ENCODE data around the gene SLC6A3.
"Not testable (repeated sequence)": the region's sequence is repeated elsewhere in the genome, so short reads cannot be mapped to it uniquely, and the experiment has no call there.

The SLC6A3 gene

DNA sequence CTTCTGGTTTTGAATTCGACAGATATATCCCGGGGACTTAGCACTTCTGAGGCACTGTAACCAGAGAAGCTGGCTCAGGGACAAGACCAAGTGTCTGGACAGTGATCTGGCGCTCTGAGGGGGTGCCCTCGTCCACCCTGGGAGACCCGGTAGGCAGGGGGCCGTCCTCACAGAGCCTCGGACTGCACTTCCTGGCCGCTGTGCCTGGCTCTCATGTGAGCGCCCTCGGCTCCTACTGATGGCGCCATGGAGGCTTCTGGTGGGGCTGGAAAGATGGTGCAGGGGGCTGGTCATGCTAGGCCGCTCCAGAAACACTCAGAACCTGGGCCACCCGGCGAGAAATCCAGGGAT is 18.8 kb upstream of the SLC6A3 start:
- no peak for DNase-seq (ENCODE audit: low spot score)

DNA sequence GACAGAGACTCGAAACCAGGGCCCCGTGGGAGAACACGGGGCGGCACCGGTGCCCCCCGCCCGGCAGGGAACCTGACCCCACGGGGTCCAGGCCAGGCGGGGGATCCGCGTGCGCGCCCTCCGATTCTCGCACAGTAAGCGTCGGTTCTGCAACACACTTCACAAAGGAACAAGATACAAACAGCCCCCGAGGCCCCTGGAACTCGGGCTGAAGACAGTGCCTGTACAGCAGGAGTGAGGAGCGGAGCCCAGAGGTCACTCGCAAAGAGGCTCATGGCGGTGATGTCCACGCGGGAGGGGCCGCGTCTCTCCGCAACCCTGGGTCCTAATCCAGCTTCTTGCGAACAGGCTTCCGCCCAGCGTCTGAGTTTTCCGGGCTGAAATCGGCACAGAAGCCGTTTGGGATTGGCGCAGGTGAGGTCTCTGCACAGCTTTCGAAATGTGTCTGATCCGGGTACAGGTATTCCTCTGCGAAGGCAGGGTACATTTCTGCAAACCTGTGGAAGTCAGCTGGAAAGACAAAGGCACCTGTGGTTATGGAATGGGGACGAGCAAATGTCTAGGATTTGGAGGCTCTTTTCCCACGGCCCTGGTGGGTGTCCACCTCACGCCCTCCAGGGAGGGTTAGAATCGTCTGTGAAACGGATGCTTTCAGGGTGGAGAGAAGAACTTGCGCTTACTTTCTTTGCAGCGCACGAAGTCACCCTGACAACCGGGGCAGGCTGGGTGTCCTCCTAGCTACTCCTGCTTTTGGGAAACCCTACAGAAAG is 18.3 kb upstream of the SLC6A3 start:
- no peak for DNase-seq (ENCODE audit: low spot score)

DNA sequence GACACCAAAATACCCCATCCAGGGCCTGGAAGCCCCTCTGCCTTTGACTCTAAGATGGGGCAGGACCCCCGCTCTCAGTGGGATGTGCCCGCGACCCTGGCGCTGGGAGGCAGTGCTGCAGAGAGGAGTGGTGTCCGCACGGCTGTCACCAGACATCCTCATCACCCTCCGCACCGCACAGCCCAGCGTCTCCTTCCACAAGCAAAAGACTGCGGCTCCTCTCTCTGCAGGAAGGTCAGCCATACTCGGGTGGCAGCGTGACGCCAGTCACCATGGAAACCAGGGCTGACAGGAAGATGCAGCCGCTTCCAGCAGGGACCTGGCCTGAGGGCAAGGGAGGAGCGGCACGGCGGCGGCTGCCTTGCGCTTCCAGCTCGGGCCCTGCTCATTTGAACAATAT is 17.1 kb upstream of the SLC6A3 start:
- peak; percentile 9 for DNase-seq (ENCODE audit: low spot score)

DNA sequence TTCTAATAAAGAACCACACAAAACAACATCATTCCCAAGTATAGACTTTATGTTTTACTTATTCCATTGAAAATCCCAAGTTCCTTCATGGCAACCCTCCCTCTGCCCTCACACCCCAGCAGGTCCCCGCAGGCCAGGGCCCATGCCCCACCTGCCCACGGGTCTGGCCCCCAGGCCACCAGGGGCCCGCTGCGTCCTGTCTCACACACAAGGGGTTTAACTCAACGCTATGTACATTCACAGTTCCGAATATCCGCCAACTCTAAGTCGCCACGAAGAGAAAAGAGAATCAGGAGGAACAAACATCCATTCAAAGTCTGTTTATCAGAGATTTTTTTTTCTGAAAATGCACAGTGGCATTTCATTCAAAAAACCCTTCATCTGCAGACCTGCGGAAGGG is 16.2 kb upstream of the SLC6A3 start:
- no peak for DNase-seq (ENCODE audit: low spot score)

DNA sequence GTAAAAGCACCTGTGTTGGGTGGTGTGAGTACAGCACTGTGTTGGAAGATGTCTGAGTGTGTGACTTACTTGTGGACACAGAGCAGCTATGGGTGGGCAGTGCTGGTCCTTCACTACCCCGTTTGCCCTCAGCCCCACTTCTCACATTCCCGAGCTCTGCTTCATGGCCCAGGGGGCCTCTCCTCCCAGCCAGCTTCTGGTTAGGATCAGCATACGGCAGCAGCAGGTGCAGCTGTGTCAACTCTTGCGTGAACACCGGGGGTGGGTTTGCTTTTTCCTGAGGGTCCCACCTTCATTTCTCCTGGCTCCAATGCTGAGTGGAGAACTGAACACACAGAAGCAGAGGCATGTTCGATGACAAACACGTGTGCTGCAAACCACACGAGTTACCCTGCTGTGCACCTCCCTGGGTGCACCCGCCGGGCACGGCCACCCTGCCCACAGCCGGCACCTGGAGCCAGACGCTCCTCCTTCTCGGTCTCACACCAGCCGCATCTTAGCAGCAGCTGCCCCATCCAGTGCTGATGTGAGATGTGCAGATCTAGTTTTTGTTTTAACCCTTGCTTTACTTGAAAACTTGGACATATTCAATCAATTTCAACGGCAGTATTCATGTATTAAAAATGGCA is 14.9 kb upstream of the SLC6A3 start:
- DNase-seq (ENCODE audit: low spot score): no peak

DNA sequence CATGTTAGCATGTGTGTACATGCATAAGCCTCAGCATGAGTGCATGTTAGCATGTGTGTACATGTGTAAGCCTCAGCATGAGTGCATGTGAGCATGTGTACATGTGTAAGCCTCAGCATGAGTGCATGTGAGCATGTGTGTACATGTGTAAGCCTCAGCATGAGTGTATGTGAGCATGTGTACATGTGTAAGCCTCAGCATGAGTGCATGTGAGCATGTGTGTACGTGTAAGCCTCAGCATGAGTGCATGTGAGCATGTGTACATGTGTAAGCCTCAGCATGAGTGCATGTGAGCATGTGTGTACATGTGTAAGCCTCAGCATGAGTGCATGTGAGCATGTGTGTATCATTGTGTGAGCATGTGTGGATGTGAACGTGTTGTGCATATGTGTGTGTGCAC is 14.2 kb upstream of the SLC6A3 start:
- not testable (repeated sequence) for DNase-seq (ENCODE audit: low spot score)

DNA sequence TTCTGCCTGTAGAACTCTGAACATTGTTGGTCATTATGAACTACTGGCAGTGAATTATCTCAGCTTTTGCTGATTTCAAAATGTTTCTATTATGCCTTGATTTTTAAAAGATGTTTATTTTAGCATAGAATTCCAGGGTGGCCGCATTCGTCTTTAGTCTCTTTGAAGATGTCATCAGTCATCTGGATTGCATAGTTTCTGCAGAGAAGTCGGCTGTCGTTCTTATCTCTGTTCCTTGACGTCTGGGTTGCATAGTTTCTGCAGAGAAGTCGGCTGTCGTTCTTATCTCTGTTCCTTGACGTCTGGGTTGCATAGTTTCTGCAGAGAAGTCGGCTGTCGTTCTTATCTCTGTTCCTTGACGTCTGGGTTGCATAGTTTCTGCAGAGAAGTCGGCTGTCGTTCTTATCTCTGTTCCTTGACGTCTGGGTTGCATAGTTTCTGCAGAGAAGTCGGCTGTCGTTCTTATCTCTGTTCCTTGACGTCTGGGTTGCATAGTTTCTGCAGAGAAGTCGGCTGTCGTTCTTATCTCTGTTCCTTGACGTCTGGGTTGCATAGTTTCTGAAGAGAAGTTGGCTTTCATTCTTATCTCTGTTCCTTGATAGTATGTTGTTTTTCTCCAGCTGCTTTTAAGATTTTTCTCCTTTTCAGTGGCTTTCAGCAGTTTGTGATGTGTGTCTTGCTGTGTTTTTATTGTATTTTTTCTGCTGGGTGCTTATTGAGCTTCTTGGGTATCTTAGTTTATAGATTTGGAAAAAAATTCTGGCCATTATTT is 11.1 kb upstream of the SLC6A3 start:
- not testable (repeated sequence) for DNase-seq (ENCODE audit: low spot score)

DNA sequence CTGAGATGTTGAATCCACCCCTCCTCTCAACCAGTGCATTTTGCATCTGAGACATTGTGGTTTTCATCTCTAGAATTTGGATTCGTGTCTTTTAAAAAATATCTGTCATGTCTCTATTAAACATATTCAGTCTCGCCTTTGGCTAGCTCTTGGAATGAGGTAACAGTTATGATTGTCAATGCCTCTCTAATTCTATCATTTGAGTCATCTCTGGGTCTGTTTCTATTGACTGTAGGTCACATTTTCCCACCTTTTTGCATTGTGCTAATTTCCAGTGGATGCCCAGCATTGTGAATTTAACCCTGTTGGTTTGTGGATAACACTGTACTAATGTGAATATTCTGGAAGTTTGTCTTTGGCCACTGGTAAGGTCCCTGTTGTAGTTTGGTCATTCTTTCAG is 8.4 kb upstream of the SLC6A3 start:
- no peak for DNase-seq (ENCODE audit: low spot score)

DNA sequence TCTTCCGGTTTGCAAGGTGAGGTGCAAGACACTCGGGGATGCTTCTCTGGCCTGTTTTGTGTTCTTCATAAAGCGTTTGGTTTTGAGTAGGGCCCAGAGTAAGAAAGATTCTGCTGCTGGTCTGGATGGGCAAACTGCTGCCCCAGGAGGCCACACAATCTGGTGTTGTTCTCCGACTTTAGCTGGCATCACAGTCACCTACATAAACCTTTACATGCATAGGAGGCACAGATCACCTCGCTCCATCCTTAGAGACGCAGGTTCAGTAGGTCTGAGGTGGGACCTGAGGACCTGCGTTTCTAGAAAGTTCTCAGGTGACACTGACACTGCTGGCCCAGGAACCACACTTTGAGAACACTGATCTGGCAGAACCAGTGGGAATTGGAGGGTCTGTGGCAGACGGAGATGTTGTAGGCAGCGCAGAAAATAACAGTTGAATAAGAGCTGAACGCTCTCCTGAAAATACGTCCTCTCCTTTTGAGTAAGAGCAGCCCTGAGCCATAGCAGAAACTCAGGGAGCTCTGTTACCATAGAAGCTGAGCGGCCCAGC is 3.9 kb upstream of the SLC6A3 start:
- no peak for DNase-seq (ENCODE audit: low spot score)

DNA sequence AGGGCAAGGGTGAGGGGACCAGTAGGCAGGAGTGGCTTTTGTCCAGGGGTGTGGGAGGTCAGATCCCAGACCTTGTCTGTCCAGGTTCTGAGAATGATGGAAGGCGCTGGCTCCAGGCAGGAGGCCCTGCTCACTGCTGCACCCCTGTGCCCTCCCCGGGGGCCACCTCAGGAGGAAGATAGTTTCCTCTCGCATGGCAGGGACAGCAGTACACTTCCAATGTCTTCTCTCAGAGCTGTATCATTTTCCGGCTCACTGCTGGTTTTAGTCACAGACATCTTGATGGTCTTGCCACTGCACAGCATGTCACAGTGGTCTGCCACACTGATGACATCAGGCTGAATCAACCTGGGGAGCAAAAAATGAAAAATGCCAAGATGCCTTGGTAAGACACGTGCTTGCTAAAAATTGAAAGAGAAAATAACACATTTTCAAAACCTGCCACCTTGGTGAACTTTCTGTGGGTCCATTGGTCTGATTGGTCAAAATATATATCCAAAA is 3.3 kb upstream of the SLC6A3 start:
- DNase-seq (ENCODE audit: low spot score): no peak

DNA sequence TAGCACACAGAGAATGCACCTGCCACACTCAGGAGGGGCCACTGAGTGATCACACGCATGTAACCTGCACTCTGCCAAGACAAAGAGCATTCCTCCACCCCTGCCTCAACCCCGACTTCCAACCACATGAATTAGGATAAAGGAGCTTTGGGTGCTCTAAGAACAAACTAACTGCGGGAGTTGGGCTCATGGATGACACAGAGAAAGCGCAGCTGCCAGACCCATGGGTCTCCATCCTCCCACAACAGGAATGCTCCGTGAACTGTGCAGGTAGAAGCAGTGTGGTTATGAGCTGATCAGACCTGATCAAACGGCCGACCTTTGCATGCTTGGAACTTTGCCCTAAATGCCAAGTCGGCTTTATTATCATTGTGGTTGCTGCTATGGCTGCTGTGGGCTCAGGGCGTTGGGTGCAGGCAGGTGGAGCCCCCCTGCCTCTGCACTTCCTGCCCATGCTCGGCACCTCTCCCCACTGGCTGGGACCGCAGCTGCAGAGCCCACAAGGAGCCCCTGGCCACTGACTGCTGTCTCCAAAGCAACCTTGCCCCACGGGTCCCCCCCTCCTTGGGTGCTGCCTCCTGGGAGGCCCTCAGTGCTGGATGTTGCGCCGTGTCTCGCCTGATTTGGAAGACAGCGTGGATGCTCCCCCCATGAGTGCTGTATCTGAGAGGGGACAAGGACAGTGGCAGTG is 2.6 kb upstream of the SLC6A3 start:
- no peak for DNase-seq (ENCODE audit: low spot score)

DNA sequence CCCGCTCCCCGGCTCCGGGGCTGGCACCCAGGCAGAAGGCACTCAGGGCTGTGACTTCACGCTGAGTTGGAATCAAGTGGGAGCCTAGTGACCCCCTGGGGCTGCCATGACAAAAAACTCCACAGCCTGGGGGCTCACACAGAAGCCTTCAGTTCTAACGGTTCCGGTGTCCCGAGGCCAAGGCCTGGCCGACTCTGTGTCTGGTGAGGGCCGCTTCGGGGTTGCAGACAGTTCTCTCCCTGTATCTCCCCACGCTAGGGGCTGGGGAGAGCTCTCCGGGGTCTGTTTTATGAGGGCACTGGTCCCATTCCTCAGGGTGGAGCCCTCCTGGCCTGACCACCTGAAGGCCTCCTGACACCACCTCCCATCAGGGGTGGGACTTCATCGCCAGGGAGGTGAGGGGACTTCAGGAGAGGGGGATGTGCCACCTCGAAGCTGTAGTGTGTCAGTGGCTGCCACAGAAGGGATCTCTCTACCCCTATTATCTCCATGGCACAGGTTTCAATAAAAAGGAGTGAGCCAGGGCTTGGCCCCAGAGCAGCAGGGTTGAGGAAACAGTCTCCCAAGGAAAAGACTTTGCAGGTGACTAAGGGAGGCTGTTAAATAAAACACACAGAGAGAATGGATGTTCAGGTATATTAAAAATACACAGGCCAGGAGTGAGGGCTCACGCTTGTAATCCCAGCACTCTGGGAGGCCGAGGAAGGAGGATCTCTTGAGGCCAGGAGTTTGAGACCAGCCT is 1.5 kb upstream of the SLC6A3 start:
- DNase-seq (ENCODE audit: low spot score): no peak

DNA sequence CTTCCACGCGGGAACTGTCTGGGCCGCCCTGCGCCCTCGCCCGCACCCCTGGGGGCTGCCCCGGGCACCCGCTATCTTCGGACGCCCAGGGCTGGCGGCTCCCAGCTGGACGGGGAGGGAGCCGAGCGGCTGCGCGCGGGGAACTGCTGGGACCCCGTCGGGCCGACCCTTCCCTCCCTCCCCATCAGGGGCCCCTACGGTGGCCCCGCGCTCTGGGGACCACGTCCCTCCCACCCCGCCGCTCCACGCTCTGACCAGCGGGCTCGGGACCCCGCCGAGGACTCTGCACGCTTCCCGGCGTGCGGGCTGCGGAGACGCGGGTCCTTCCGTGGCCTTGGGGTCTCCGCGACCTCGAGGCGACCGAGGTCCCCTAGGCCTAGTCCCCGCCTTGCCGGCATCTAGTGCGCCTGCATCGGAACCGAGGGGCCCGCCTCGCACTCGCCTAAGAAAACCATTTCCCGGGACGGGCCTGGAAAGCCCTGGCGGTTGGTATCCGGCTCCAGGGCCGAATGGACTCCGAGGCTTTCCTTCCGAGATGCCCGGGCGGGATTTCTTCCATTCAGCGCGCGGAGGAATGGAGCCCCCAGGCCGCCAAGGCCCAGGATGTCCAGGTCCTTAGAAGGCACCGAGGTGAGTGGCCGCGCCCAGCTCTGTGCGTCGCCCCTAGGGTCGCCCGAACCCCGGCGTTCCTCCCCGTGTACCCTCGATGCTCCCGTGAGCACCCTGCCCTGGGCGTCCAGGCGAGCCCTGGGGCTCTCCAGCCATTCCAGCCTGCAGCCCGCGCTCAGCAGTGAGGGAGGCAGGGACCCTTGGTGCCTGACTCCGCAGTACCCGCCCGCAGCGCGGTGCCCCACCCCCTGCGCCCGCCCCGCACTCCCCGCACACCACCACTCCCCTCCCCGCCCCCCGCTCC is 705 bp upstream of the SLC6A3 start:
- DNase-seq (ENCODE audit: low spot score): peak; percentile 60

DNA sequence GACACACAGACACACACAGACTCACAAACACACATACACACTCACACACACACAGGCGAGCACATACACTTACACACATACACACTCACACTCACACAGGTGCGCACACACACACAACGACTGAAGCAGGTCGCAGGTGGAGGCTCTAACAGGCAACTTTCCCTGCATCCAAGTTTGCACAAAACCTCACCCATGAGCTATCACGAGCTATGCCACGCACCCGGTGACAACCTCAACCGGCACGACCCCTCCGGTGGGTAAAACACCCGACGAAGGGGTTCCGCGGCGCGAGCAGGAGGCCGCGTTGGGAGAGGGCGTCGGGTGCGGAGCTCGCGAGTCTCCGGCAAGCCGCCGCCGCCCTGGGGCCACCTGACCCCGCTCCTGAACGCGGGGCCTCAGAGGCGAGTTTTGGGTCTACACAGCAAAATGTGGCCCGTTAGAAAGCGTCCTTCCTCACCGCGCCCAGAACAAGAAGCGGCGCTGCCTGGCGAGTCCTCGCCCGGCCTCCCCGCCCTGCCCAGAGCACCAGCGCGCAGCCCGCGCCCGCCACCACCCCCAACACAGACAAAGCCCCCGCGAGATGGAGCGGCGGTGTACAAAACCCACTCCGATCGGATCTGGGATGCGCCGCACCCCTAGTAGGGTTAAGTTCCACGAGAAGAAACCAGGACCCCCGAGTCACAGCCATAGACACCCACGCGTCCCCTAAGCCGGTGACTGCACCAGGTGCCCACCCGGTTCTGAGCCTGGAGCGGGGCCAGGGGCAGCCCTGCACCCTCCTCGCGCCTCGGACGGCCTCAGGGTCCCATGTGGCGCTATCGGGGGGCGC is 665 bp downstream of the SLC6A3 start:
- DNase-seq (ENCODE audit: low spot score): no peak

DNA sequence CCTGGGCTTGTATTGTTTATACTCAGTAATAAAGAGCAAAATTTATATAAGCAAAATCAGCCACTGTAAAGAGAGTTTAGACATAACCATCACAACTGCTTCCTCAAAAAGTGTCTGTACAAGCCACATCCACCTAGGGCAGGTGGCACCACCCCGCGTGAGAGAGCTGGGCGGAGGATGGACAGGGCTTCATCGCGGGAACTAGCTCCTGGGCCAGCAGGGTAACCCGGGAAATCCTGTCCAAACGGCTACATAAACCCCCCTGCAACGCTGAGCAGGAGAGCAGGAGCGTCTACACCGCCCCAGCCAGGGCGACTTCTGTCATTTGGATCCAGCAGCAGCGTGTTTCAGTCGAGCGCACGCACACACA is 1.3 kb downstream of the SLC6A3 start:
- no peak for DNase-seq (ENCODE audit: low spot score)

DNA sequence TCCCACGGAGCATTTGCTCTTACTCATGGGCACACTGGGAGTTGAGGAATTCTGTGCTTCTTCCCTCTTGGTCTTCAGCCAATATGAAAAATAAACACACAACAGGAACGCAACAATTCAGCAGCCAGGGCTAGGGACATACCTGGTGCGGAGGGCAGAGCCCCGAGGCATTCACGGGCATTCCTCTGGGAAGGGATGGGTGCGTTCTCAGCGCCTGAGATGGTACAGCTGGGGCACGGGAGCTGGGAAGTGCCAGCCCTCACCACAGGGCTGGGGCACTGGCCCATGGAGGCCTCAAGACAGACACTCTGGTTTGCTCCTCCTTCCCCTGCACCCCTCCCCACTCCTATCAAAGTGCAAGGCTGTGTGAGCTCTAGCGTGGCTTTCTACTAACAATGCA is 2.1 kb downstream of the SLC6A3 start:
- DNase-seq (ENCODE audit: low spot score): no peak

DNA sequence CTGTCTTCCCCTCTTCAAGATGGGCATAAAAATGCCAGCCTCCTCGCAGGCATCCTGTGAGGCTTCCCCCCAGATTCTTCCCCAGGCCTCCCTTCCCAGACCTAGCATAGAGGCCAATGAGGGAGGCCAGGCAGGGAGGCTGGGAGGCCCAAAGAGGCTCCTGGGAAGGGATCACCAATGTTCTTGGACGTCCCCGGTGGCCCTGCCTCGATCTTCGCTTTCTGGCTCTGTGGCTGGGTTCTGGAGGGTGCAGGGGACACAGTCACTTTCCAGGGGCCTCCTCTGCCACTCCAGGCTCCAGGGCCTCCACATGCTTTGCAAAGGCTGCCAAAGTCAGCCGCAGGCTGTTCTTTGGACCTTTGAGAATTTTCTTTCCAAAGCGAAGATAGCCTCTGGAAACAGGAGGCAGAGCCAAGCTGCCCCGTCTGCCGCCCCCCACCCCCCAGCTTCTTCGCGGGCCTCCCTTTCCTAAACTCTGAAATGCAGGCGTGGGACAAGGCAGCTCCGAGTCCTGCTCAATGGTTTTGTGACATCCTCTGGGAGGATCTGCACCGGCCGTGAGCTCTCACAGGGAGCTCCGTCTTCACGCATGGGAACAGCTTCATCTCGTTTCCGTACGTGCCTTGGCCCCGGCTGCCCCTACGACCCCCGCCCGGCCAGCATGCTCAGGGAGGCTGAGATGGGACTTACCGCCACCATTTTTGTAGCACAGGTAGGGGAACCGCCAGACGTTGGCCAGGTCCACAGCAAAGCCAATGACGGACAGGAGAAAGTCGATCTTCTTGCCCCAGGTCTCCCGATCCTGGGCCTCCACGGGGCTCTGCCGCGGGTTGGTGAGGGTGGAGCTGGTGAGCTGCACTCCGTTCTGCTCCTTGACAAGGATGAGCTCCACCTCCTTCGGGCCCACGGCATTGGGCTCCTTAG is 2.8 kb downstream of the SLC6A3 start:
- no peak for DNase-seq (ENCODE audit: low spot score)

DNA sequence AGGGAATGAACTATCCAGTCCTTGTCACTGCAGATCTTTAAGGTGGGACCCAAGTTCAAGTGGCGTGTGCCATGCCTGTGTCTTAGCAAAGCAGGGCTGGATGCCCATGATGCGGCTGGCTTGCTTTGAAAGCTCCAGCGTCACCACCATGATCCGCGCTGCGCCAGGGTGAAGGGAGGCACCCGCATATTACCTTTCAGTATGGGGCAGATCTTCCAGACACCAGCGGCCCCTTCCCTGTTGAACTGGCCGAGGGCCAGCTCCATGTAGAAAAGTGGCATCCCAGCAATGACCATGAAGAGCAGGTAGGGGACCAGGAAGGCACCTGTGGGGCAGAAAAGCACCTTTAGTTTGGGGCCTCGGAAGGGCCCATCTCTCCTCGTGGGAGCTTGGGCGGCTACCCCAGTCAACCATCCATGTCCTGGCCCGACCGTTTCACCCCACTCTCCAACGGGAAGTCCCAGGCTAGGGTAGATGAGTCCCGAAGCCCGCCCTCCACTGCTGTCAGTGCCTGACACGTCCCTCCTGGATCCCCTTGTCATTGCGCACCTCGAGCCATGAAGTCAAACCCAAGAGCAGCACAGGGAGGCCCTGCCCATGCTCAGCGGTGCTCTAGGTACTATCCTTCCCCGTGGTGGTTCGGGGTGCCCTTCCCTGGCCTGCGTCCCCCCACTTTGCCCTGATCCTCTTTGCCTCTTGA is 3.9 kb downstream of the SLC6A3 start:
- no peak for DNase-seq (ENCODE audit: low spot score)

Measured in iPS-NIHi11 (cell line).